HepG2 (cell line): Measurements from ENCODE around the gene SMIM8. TPM values are rescaled to one million over a fixed set of nuclear protein-coding genes. Genes with fewer than 3 reads are reported as not detected.

ENCODE experiments used
- AGO2 ChIP-seq: fragments of 200-400 bp; formaldehyde crosslinking; optimal IDR thresholded peaks from 2 replicates; pipeline ENCODE3; 2017; ENCODE audit warnings: mild to moderate bottlenecking, low read depth, low read length, moderate library complexity
- EEA1 ChIP-seq: sonication (generic); formaldehyde crosslinking; IDR thresholded peaks from 2 replicates; pipeline ENCODE4 v1.5.1; 2020; ENCODE audit warnings: mild to moderate bottlenecking, missing genetic modification reagents, borderline replicate concordance
- FOXA1 ChIP-seq, 2 experiments: fragments of 450-650 bp in 1 of 2; sonication (generic) in 1 of 2; formaldehyde crosslinking in 1 of 2; IDR thresholded peaks; 2 replicates each; pipeline versions ENCODE4 v1.4.0 to v1.6.1; 2016 to 2020; ENCODE audit warnings: missing genetic modification reagents in 1 of 2
- HES4 ChIP-seq: sonication (generic); formaldehyde crosslinking; IDR thresholded peaks from 2 replicates; pipeline ENCODE4 v1.9.0; 2021; ENCODE audit warnings: mild to moderate bottlenecking, missing genetic modification reagents, borderline replicate concordance
- JARID2 ChIP-seq: sonication (generic); formaldehyde crosslinking; IDR thresholded peaks from 2 replicates; pipeline ENCODE4 v1.8.1; 2023; ENCODE audit warnings: missing genetic modification reagents, inconsistent platforms; ENCODE audit not compliant: insufficient replicate concordance
- KDM5B ChIP-seq: sonication (generic); formaldehyde crosslinking; IDR thresholded peaks from 2 replicates; pipeline ENCODE4 v1.4.0; 2020; ENCODE audit warnings: missing genetic modification reagents, mild to moderate bottlenecking, borderline replicate concordance
- MEIS1 ChIP-seq: sonication (generic); formaldehyde crosslinking; IDR thresholded peaks from 2 replicates; pipeline ENCODE4 v1.9.0; 2021; ENCODE audit warnings: mild to moderate bottlenecking, missing genetic modification reagents, moderate library complexity, borderline replicate concordance
- NR2F1 ChIP-seq, 2 experiments: fragments of 450-650 bp in 1 of 2; formaldehyde crosslinking in 1 of 2; IDR thresholded peaks; 2 replicates each; pipeline versions ENCODE4 v1.5.0 to v1.6.1; 2016 to 2020; ENCODE audit warnings: mild to moderate bottlenecking in 1 of 2, missing compliant biosample characterization in 1 of 2, missing genetic modification reagents in 1 of 2, moderate library complexity in 1 of 2
- PLRG1 ChIP-seq: fragments of 450-650 bp; conservative IDR thresholded peaks from 2 replicates; pipeline ENCODE4 v1.6.1; 2016
- SUZ12 ChIP-seq: fragments of 150-350 bp; IDR thresholded peaks from 2 replicates; pipeline ENCODE4 v1.6.1; 2014; ENCODE audit warnings: low read depth, low read length
- ZMAT3 ChIP-seq: sonication (generic); formaldehyde crosslinking; conservative IDR thresholded peaks from 2 replicates; pipeline ENCODE4 v1.7.0; 2021; ENCODE audit warnings: missing genetic modification reagents
- ZNF121 ChIP-seq: sonication (generic); formaldehyde crosslinking; IDR thresholded peaks from 2 replicates; pipeline ENCODE4 v1.5.0; 2020; ENCODE audit warnings: mild to moderate bottlenecking, missing genetic modification reagents
- ZNF142 ChIP-seq: sonication (generic); formaldehyde crosslinking; IDR thresholded peaks from 2 replicates; pipeline ENCODE4 v1.4.0; 2020; ENCODE audit warnings: missing genetic modification reagents
- ZNF296 ChIP-seq: sonication (generic); formaldehyde crosslinking; conservative IDR thresholded peaks from 2 replicates; pipeline ENCODE4 v1.5.0; 2020; ENCODE audit warnings: mild to moderate bottlenecking, missing genetic modification reagents
- ZNF329 ChIP-seq: sonication (generic); formaldehyde crosslinking; IDR thresholded peaks from 2 replicates; pipeline ENCODE4 v1.9.0; 2021; ENCODE audit warnings: low read depth, mild to moderate bottlenecking, missing genetic modification reagents
- ZNF446 ChIP-seq: sonication (generic); formaldehyde crosslinking; IDR thresholded peaks from 2 replicates; pipeline ENCODE4 v1.5.0; 2020; ENCODE audit warnings: mild to moderate bottlenecking, missing genetic modification reagents
- ZNF451 ChIP-seq: sonication (generic); formaldehyde crosslinking; IDR thresholded peaks from 2 replicates; pipeline ENCODE4 v1.5.0; 2020; ENCODE audit warnings: mild to moderate bottlenecking, missing genetic modification reagents
- ZNF484 ChIP-seq: sonication (generic); formaldehyde crosslinking; IDR thresholded peaks from 2 replicates; pipeline ENCODE4 v1.5.1; 2020; ENCODE audit warnings: mild to moderate bottlenecking, low read depth, missing genetic modification reagents, borderline replicate concordance
- polyA plus RNA-seq, 8 experiments: library from polyadenylated mRNA; depleted of rRNA in 3 of 8; stranded (reverse) in 7 of 8; unstranded in 1 of 8; fragments of >200 nt; fragmentation: Illumina TruSeq in 4 of 8; extraction: Trizol in 4 of 8; gene quantifications; 2 replicates each; pipeline versions ENCODE4 v1.2.1 to v1.2.3, GENCODE V29; 2011 to 2016; ENCODE audit warnings: low read depth in 4 of 8, missing spikeins in 1 of 8, mixed read lengths in 1 of 8; ENCODE audit not compliant: insufficient read depth in 1 of 8
- total RNA-seq, 5 experiments: library from RNA; depleted of rRNA; stranded (reverse); fragments of >200 nt; fragmentation: Illumina TruSeq; extraction: Trizol; gene quantifications; 2 replicates each; pipeline ENCODE4 v1.2.3, GENCODE V29; 2016; ENCODE audit warnings: low read depth in 1 of 5

The SMIM8 gene
- total and polyA plus RNA-seq, 2 of the 13 experiments (the other 11 are each of a cell fraction or from before 2014, with no cell fraction given): 4.8 to 10.0 TPM

GRCh38 chr6:87322304-87323212 is at the start of gene SMIM8 (continued):
- TF ChIP-seq ZNF121 (CRISPR knock-in tag) (0 out of 2 replicates have a peak, but pooled peaks have one; percentile 30), PLRG1 (no peak), ZNF451 (peak; percentile 66; the same call in 1 of the 2 replicates), ZNF484 (CRISPR knock-in tag) (0 out of 2 replicates have a peak, but pooled peaks have one; percentile 32), JARID2 (no peak), ZNF446 (CRISPR knock-in tag) (no peak; the same call in 1 of the 2 replicates), SUZ12 (no peak), ZNF329 (CRISPR knock-in tag) (no peak), EEA1 (CRISPR knock-in tag) (peak; percentile 88), FOXA1 (IDR thresholded peaks at IDR 0.05) (no peak), FOXA1 (CRISPR knock-in tag; IDR thresholded peaks at IDR 0.05) (no peak), NR2F1 (CRISPR knock-in tag; IDR thresholded peaks at IDR 0.05) (no peak), KDM5B (CRISPR knock-in tag) (peak; percentile 83), ZNF142 (peak; percentile 83; the same call in 1 of the 2 replicates), MEIS1 (no peak; the same call in 1 of the 2 replicates), ZNF296 (CRISPR knock-in tag) (no peak), HES4 (CRISPR knock-in tag) (peak; percentile 60; the same call in 1 of the 2 replicates), ZMAT3 (CRISPR knock-in tag) (0 out of 2 replicates have a peak, but pooled peaks have one; percentile 23), AGO2 (peak; percentile 49)
